Measurements from ENCODE around the gene JADE1.

- TF ChIP-seq CTCF (conservative IDR thresholded peaks at IDR 0.05; ENCODE audit: low read depth in 2 of 2), result no peak
- TF ChIP-seq POLR2AphosphoS5 (IDR thresholded peaks at IDR 0.05; ENCODE audit: low read depth), result no peak
- TF ChIP-seq EZH2 (IDR thresholded peaks at IDR 0.05; ENCODE audit: low read depth, unreplicated experiment), result no peak
- TF ChIP-seq NANOG (IDR thresholded peaks at IDR 0.05; ENCODE audit: borderline replicate concordance), result no peak
- no peak for TF ChIP-seq CREB1 (CRISPR knock-in tag; IDR thresholded peaks at IDR 0.05; ENCODE audit: low read depth)
- TF ChIP-seq REST (IDR thresholded peaks at IDR 0.05; ENCODE audit: unreplicated experiment), result no peak
- no peak for TF ChIP-seq EZH2phosphoT487 (IDR thresholded peaks at IDR 0.05; ENCODE audit: unreplicated experiment)
Observed at GRCh38 chr4:128854433-128854832, 44.9 kb downstream of the JADE1 start.

All from GM23338 (cell line).